H1 (cell line): ENCODE data around the gene CEACAM16. TPM values are rescaled to one million over a fixed set of nuclear protein-coding genes. Genes with fewer than 3 reads are reported as not detected.
A peak's percentile ranks its signal among the peaks of the same experiment; 100 is the strongest.

Experiments
- CTCF ChIA-PET: fragments of 300-600 bp; sonication (Branson Sonifier 250); formaldehyde crosslinking; loops from one replicate; lab custom pipeline; 2021; ENCODE audit not compliant: partially characterized antibody; lab: Charles Lee
- POLR2A ChIA-PET: fragments of 300-600 bp; sonication (Branson Sonifier 250); formaldehyde crosslinking; loops from one replicate; lab custom pipeline; 2021; ENCODE audit warnings: inconsistent platforms; ENCODE audit not compliant: partially characterized antibody; lab: Charles Lee
- DNase-seq, 2 experiments: peaks; one replicate each; pipeline versions ENCODE4 v3.0.0 to v3.0.0-alpha.2; 2010 to 2022; ENCODE audit warnings: low spot score in 2 of 2, low read depth in 1 of 2, mixed read lengths in 1 of 2
- FAIRE-seq: peaks from 2 replicates; lab custom pipeline; 2011; peaks lifted over from hg19 to GRCh38; lab: Jason Lieb, UNC
- H2AFZ ChIP-seq: 2 replicates; pipeline ENCODE4 v1.8.1; 2012; ENCODE audit warnings: low read length, inconsistent platforms
- H2AK5ac ChIP-seq: 2 replicates; pipeline ENCODE4 v1.6.1; 2013; ENCODE audit warnings: low read depth, low read length
- H2BK120ac ChIP-seq: replicated peaks from 2 replicates; pipeline ENCODE3; 2013; ENCODE audit warnings: low read depth, low read length, inconsistent platforms
- H2BK12ac ChIP-seq: 2 replicates; pipeline ENCODE4 v1.6.1; 2013; ENCODE audit warnings: low read depth, low read length
- H2BK15ac ChIP-seq: 2 replicates; pipeline ENCODE4 v1.6.1; 2013; ENCODE audit warnings: low read length
- H2BK20ac ChIP-seq: 2 replicates; pipeline ENCODE4 v1.6.1; 2013; ENCODE audit warnings: low read length
- H2BK5ac ChIP-seq: 2 replicates; pipeline ENCODE4 v1.6.1; 2013; ENCODE audit warnings: low read depth, low read length
- H3K14ac ChIP-seq: 2 replicates; pipeline ENCODE4 v1.6.1; 2013; ENCODE audit warnings: inconsistent platforms; ENCODE audit not compliant: insufficient read length
- H3K18ac ChIP-seq: 2 replicates; pipeline ENCODE4 v1.6.1; 2013; ENCODE audit warnings: low read length; ENCODE audit errors: extremely low read depth
- H3K23ac ChIP-seq: 2 replicates; pipeline ENCODE4 v1.6.1; 2013; ENCODE audit warnings: inconsistent platforms; ENCODE audit not compliant: insufficient read length
- H3K23me2 ChIP-seq: 2 replicates; pipeline ENCODE4 v1.6.1; 2013; ENCODE audit warnings: low read depth, low read length
- H3K27ac ChIP-seq: 2 replicates; pipeline ENCODE4 v1.6.1; 2011; ENCODE audit warnings: low read depth, low read length, inconsistent platforms
- H3K27me3 ChIP-seq, 4 experiments: replicated peaks in 1 of 4; 1 replicate in 1 of 4; 2 replicates in 3 of 4; pipeline versions ENCODE4 v1.6.1 to v1.8.1; 2011 to 2013; ENCODE audit warnings: low read length in 3 of 4, mild to moderate bottlenecking in 3 of 4, inconsistent platforms in 2 of 4, mixed read lengths in 2 of 4, moderate library complexity in 1 of 4; ENCODE audit not compliant: control insufficient read depth in 3 of 4, insufficient read depth in 3 of 4; ENCODE audit errors: extremely low read depth in 1 of 4
- H3K36me3 ChIP-seq, 4 experiments: 2 replicates each; pipeline versions ENCODE4 v1.6.1 to v1.8.1; 2011 to 2013; ENCODE audit warnings: mild to moderate bottlenecking in 4 of 4, low read length in 3 of 4, moderate library complexity in 2 of 4, control low read depth in 1 of 4, inconsistent platforms in 1 of 4; ENCODE audit not compliant: insufficient read depth in 4 of 4, control insufficient read depth in 2 of 4
- H3K4ac ChIP-seq: replicated peaks from 2 replicates; pipeline ENCODE3; 2013; ENCODE audit warnings: low read length, low read depth, mixed read lengths, inconsistent platforms; ENCODE audit not compliant: insufficient read length
- H3K4me1 ChIP-seq, 4 experiments: replicated peaks in 1 of 4; 1 replicate in 1 of 4; 2 replicates in 3 of 4; pipeline versions ENCODE4 v1.6.1 to v1.8.1; 2011 to 2013; ENCODE audit warnings: low read length in 3 of 4, inconsistent platforms in 2 of 4, mixed read lengths in 1 of 4; ENCODE audit not compliant: insufficient read depth in 4 of 4, control insufficient read depth in 3 of 4
- H3K4me2 ChIP-seq, 2 experiments: 2 replicates each; pipeline versions ENCODE4 v1.6.1 to v1.8.1; 2011 to 2013; ENCODE audit warnings: low read depth in 2 of 2, low read length in 2 of 2, control low read depth in 1 of 2, inconsistent platforms in 1 of 2, mild to moderate bottlenecking in 1 of 2; ENCODE audit not compliant: insufficient read depth in 1 of 2
- H3K4me3 ChIP-seq, 4 experiments: fragments of 200-600, 300-600 bp in 1 of 4; sonication (generic), shearing (Covaris generic), sonication (Bioruptor Twin) in 1 of 4; 2 replicates each; pipeline versions ENCODE4 v1.5.1 to v1.8.1; 2011 to 2016; ENCODE audit warnings: low read length in 4 of 4, low read depth in 3 of 4, control low read depth in 2 of 4, inconsistent platforms in 2 of 4, mild to moderate bottlenecking in 2 of 4, mixed read lengths in 1 of 4, moderate library complexity in 1 of 4; ENCODE audit not compliant: insufficient read depth in 2 of 4; ENCODE audit errors: extremely low read depth in 1 of 4
- H3K56ac ChIP-seq: replicated peaks from 2 replicates; pipeline ENCODE3; 2013; ENCODE audit warnings: low read depth, mild to moderate bottlenecking, mixed read lengths, low read length, inconsistent platforms; ENCODE audit not compliant: insufficient read length
- H3K79me1 ChIP-seq: 2 replicates; pipeline ENCODE4 v1.6.1; 2013; ENCODE audit warnings: low read depth, low read length, control low read depth
- H3K79me2 ChIP-seq, 2 experiments: 2 replicates each; pipeline versions ENCODE4 v1.6.1 to v1.8.1; 2012 to 2013; ENCODE audit warnings: low read length in 2 of 2, mild to moderate bottlenecking in 2 of 2, inconsistent platforms in 1 of 2; ENCODE audit not compliant: insufficient read depth in 2 of 2, control insufficient read depth in 1 of 2
- H3K9ac ChIP-seq, 4 experiments: replicated peaks in 1 of 4; 1 replicate in 1 of 4; 2 replicates in 3 of 4; pipeline versions ENCODE4 v1.6.1 to v1.8.1; 2011 to 2013; ENCODE audit warnings: low read depth in 3 of 4, low read length in 3 of 4, control low read depth in 2 of 4, mild to moderate bottlenecking in 2 of 4, moderate library complexity in 2 of 4, inconsistent platforms in 1 of 4; ENCODE audit errors: extremely low read depth in 1 of 4
- H3K9me3 ChIP-seq, 2 experiments: 2 replicates each; pipeline versions ENCODE4 v1.6.1 to v1.8.1; 2012 to 2013; ENCODE audit warnings: mild to moderate bottlenecking in 2 of 2, moderate library complexity in 2 of 2, control low read depth in 1 of 2, inconsistent platforms in 1 of 2, low read depth in 1 of 2, low read length in 1 of 2, mixed read lengths in 1 of 2; ENCODE audit not compliant: insufficient read depth in 2 of 2
- H4K20me1 ChIP-seq, 2 experiments: replicated peaks in 1 of 2; 2 replicates each; pipeline versions ENCODE3 to v1.8.1; 2011 to 2013; ENCODE audit warnings: inconsistent platforms in 2 of 2, low read length in 2 of 2, mild to moderate bottlenecking in 1 of 2; ENCODE audit not compliant: insufficient read depth in 2 of 2, control insufficient read depth in 1 of 2
- H4K5ac ChIP-seq: 2 replicates; pipeline ENCODE4 v1.6.1; 2013; ENCODE audit warnings: low read length, low read depth, mixed read lengths, inconsistent platforms; ENCODE audit not compliant: insufficient read length
- H4K8ac ChIP-seq: 2 replicates; pipeline ENCODE4 v1.8.0; 2013; ENCODE audit warnings: mild to moderate bottlenecking, moderate library complexity, low read length, inconsistent platforms; ENCODE audit not compliant: insufficient read depth; ENCODE audit errors: extremely low read depth
- H4K91ac ChIP-seq: replicated peaks from 2 replicates; pipeline ENCODE3; 2013; ENCODE audit warnings: low read length, mixed read lengths, inconsistent platforms; ENCODE audit not compliant: insufficient read length
- ATF3 ChIP-seq: IDR thresholded peaks from 2 replicates; pipeline ENCODE4 v1.6.1; 2011; ENCODE audit warnings: low read depth, mild to moderate bottlenecking, low read length; ENCODE audit not compliant: insufficient read depth
- CHD2 ChIP-seq: IDR thresholded peaks from 2 replicates; pipeline ENCODE4 v1.6.1; 2012; ENCODE audit warnings: low read length, improper control_type of control experiment
- EGR1 ChIP-seq: IDR thresholded peaks from 2 replicates; pipeline ENCODE4 v1.6.1; 2011; ENCODE audit warnings: low read depth, low read length, borderline replicate concordance
- SIX5 ChIP-seq: IDR thresholded peaks from 2 replicates; pipeline ENCODE4 v1.6.1; 2011; ENCODE audit warnings: mild to moderate bottlenecking, low read depth, low read length
- USF2 ChIP-seq: IDR thresholded peaks from 2 replicates; pipeline ENCODE4 v1.6.1; 2011; ENCODE audit warnings: low read length, improper control_type of control experiment
- WGBS, 2 experiments: shearing (Covaris generic) in 1 of 2; methylation state at CpG; one replicate each; pipeline versions ENCODE4 v1.1.6 to v1.1.7; 2013 to 2015; ENCODE audit warnings: low lambda C conversion rate in 2 of 2, mixed read lengths in 2 of 2, inconsistent platforms in 1 of 2, low coverage in 1 of 2, missing lambda C conversion rate in 1 of 2; ENCODE audit not compliant: insufficient replicate concordance in 2 of 2, insufficient coverage in 1 of 2, insufficient read length in 1 of 2; ENCODE audit errors: extremely low coverage in 1 of 2, missing lambda C conversion rate in 1 of 2; 5-methylcytosine and 5-hydroxymethylcytosine counted together
- polyA plus RNA-seq, 7 experiments: library from polyadenylated mRNA; depleted of rRNA in 3 of 7; stranded (reverse) in 5 of 7; unstranded in 2 of 7; fragments of >200 nt in 5 of 7; fragments of 200-250 nt in 2 of 7; gene quantifications; 1 replicate in 5 of 7; 2 replicates in 1 of 7; 4 replicates in 1 of 7; pipeline versions ENCODE4 v1.2.1 to v1.2.3, GENCODE V29; 2011 to 2013; ENCODE audit warnings: missing spikeins in 2 of 7, mixed read lengths in 2 of 7
- total RNA-seq: library from RNA; stranded (reverse); fragmentation: NEBNext Ultra II Directional; extraction: Animal tissue kit (Norgen Biotek cat#: 25700); gene quantifications from 2 replicates; pipeline ENCODE4 v1.2.1, GENCODE V29; 2021

Gene CEACAM16
- total and polyA plus RNA-seq, 2 of the 8 experiments (the other 6 are each of a cell fraction or from before 2014, with no cell fraction given) = not detected

- 64% methylated on average over 4 of the region's 4 CpGs; no CpG with 5 or more reads in 1 of the 2 experiments for WGBS, 2 experiments
Observed at GRCh38 chr19:44712864-44713515, 14.0 kb downstream of the CEACAM16 start.

More at GRCh38 chr19:44712864-44713515, 14.0 kb downstream of the CEACAM16 start:
- POLR2A ChIA-PET = interaction anchor here (0.9 to 1.7 kb wide), 2 partner anchors 10 to 42 kb away, joined by 3 to 6 read pairs; no protein-coding TSS in a partner anchor
- H3K56ac ChIP-seq = no peak overlapping the region
- no peak overlapping the region for H2AK5ac ChIP-seq
- H3K27me3 ChIP-seq = no peaks in the 10 kb centered on the region
- H4K5ac ChIP-seq = no peak overlapping the region
- no peaks in the 10 kb centered on the region; a peak in 1 of 8 replicates for H3K36me3 ChIP-seq
- peak; percentile 41; the same call in 1 of the 2 replicates for TF ChIP-seq ATF3
- TF ChIP-seq EGR1 = no peak
- peak; percentile 77 for TF ChIP-seq USF2
- TF ChIP-seq CHD2 = no peak
- peak; percentile 16; the same call in 1 of the 2 replicates for TF ChIP-seq SIX5
- H4K8ac ChIP-seq = no peak overlapping the region; the same call in 1 of the 2 replicates
- H2BK12ac ChIP-seq = no peak overlapping the region
- H2BK5ac ChIP-seq = no peak overlapping the region
- no peaks in the 10 kb centered on the region for H3K79me2 ChIP-seq
- no peak overlapping the region for H3K23ac ChIP-seq
- CTCF ChIA-PET = interaction anchor here (0.6 to 4.5 kb wide), 8 partner anchors 10 to 142 kb away, joined by 3 to 31 read pairs (median 5); no protein-coding TSS in a partner anchor
- peaks cover 8 to 14% of the 10 kb centered on the region in 2 experiments for H3K9me3 ChIP-seq
- H3K4me2 ChIP-seq = no peak overlapping the region
- no peak overlapping the region for H3K4me3 ChIP-seq
- H4K20me1 ChIP-seq = no peaks in the 10 kb centered on the region
- no peak overlapping the region for H3K4ac ChIP-seq
- no peak overlapping the region for H2AFZ ChIP-seq
- no peaks in the 10 kb centered on the region for H3K79me1 ChIP-seq
- H2BK120ac ChIP-seq = no peak overlapping the region
- no peak overlapping the region for H3K18ac ChIP-seq
- H3K27ac ChIP-seq = no peak overlapping the region
- H3K9ac ChIP-seq = no peak overlapping the region
- H4K91ac ChIP-seq = no peak overlapping the region
- H2BK15ac ChIP-seq = no peak overlapping the region
- FAIRE-seq = no peak
- no peak overlapping the region for H2BK20ac ChIP-seq
- no peaks in the 10 kb centered on the region for H3K23me2 ChIP-seq
- no peak overlapping the region for H3K14ac ChIP-seq
- no peaks in the 10 kb centered on the region for H3K4me1 ChIP-seq
- no peak for DNase-seq
